Activated T-cell treated with anti-CD3 and anti-CD28 coated beads, Interleukin-2, amount 50 U/mL, for 72 hours (primary cell): ENCODE measurements around the gene ETNK1. TPM values are rescaled to one million over a fixed set of nuclear protein-coding genes. Genes with fewer than 3 reads are reported as not detected.
"Not testable (repeated sequence)": the region's sequence is repeated elsewhere in the genome, so short reads cannot be mapped to it uniquely, and the experiment has no call there.

Experiments used
- ATAC-seq, 2 donors: fragments of 150-1000 bp; cut with Tn5 transposase; replicated peaks in 1 of 2; 2 replicates each; pipeline ENCODE4 v1.10.0; 2021; ENCODE audit warnings: moderate library complexity in 2 of 2, mild to moderate bottlenecking in 1 of 2
- DNase-seq, 2 donors: peaks; one replicate each; pipeline ENCODE4 v3.0.0; 2021 to 2022; ENCODE audit warnings: mixed read lengths in 1 of 2
- H3K27ac Mint-ChIP-seq: one replicate; pipeline ENCODE4 v1.8.0; 2022; ENCODE audit warnings: mild to moderate bottlenecking, moderate library complexity, mixed read lengths
- H3K27me3 Mint-ChIP-seq: one replicate; pipeline ENCODE4 v1.8.0; 2022; ENCODE audit warnings: low read depth, mixed read lengths
- H3K36me3 Mint-ChIP-seq, 2 donors: one replicate each; pipeline ENCODE4 v1.8.0; 2022; ENCODE audit warnings: mixed read lengths in 2 of 2, mild to moderate bottlenecking in 1 of 2; ENCODE audit not compliant: insufficient read depth in 2 of 2
- H3K4me1 Mint-ChIP-seq: one replicate; pipeline ENCODE4 v1.8.0; 2022; ENCODE audit warnings: low read depth, mixed read lengths
- H3K4me3 Mint-ChIP-seq, 2 donors: one replicate each; pipeline ENCODE4 v1.8.0; 2022; ENCODE audit warnings: mild to moderate bottlenecking in 2 of 2, mixed read lengths in 2 of 2, moderate library complexity in 2 of 2
- H3K9me3 Mint-ChIP-seq, 2 donors: one replicate each; pipeline ENCODE4 v1.8.0; 2022; ENCODE audit warnings: mixed read lengths in 2 of 2
- total RNA-seq, 2 donors: library from RNA; stranded (reverse); gene quantifications; one replicate each; pipeline ENCODE4 v1.2.3, GENCODE V29; 2022

Gene ETNK1
- 10 to 100 TPM; 84.0 to 88.9 TPM for total RNA-seq

- peak; percentile 89 to 94 for DNase-seq
- peaks cover 37% of the 10 kb centered on the region for H3K4me1 Mint-ChIP-seq
- H3K27me3 Mint-ChIP-seq = peaks cover 26% of the 10 kb centered on the region
- H3K27ac Mint-ChIP-seq = peak within 1 kb of the TSS; percentile 94
- peak; percentile 99 for ATAC-seq
- H3K4me3 Mint-ChIP-seq = peak within 1 kb of the TSS; percentile 97 to 99
- H3K36me3 Mint-ChIP-seq = peaks cover 6 to 12% of the 10 kb centered on the region in 2 donors
- H3K9me3 Mint-ChIP-seq = no peaks in the 10 kb centered on the region
Observed at GRCh38 chr12:22624870-22625761, at the start of gene ETNK1. TSS of gene ETNK1 (plus strand) at chr12:22625171. CDS start at chr12:22625431, 260 bp downstream.

DNA sequence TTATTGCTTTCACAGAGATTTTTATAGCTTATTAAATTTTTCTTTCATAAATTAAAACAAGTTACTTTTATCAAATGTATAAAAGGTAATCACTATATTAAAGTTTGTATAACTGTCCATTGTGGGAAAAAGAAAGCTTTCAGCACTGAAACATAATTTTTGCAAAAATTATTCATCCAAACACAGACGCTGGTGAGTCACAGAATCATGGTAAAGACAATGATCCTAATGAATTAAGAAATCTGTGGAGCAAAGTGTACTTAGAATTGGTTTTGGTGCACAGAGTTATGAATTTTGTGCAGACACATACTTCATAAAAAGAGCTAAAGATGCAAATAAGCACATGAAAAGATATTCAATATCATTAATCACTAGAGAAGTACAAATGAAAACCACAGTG, 48.9 kb upstream of the ETNK1 start:
- no peak for ATAC-seq
- no peaks in the 10 kb centered on the region for H3K4me1 Mint-ChIP-seq
- H3K36me3 Mint-ChIP-seq = no peaks in the 10 kb centered on the region
- H3K9me3 Mint-ChIP-seq = no peaks in the 10 kb centered on the region
- no peaks in the 10 kb centered on the region for H3K27me3 Mint-ChIP-seq
- H3K27ac Mint-ChIP-seq = no peak overlapping the region
- no peak for DNase-seq
- no peak overlapping the region for H3K4me3 Mint-ChIP-seq

- DNase-seq (no peak), ATAC-seq (no peak)
- no peak overlapping the region for H3K4me3 Mint-ChIP-seq
- no peaks in the 10 kb centered on the region for H3K9me3 Mint-ChIP-seq
- no peaks in the 10 kb centered on the region for H3K27me3 Mint-ChIP-seq
- no peak overlapping the region for H3K27ac Mint-ChIP-seq
- no peaks in the 10 kb centered on the region for H3K4me1 Mint-ChIP-seq
- H3K36me3 Mint-ChIP-seq = no peaks in the 10 kb centered on the region
Observed at GRCh38 chr12:22576473-22576872, 48.5 kb upstream of the ETNK1 start.

DNA sequence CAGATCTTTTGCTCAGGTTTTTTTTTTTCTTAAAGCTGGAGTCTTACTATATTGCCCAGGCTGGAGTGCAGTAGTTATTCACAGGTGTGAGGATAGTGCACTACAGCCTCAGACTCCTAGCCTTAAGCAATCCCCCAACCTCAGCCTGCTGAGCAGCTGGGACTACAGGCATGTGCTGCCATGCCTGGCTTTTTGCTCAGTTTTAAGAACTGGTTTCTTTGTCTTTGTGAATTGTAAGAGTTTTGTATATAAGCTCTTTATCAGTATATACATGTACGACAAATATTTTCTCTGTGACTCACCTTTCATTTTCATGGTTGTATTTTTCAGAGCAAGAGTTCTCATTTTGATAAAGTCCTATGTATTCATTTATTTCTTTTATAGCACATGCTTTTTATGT, 47.3 kb upstream of the ETNK1 start:
- H3K4me3 Mint-ChIP-seq = no peak overlapping the region
- H3K9me3 Mint-ChIP-seq = no peaks in the 10 kb centered on the region
- ATAC-seq = no peak
- no peak overlapping the region for H3K27ac Mint-ChIP-seq
- no peaks in the 10 kb centered on the region for H3K4me1 Mint-ChIP-seq
- no peaks in the 10 kb centered on the region for H3K27me3 Mint-ChIP-seq
- no peaks in the 10 kb centered on the region for H3K36me3 Mint-ChIP-seq
- DNase-seq = no peak

DNA sequence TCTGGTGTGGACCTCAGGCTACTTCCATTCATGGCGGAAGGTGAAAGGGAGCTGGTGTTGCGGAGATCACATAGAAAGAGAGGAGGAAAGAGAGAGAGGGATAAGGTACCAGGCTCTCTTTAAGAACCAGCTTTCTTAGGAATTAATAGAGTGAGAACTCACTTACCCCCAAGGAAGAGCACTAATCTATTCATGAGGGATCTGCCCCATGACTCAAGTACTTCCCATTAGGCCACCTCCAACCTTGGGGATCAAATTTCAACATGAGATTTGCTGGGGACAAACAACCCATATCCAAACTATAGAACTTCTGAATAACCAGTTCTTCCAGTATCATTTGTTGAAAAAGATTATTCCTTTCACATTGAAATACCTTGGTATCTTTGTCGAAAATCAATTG, 46.6 kb upstream of the ETNK1 start:
- Mint-ChIP-seq H3K27ac (no peak overlapping the region), H3K4me1 (no peaks in the 10 kb centered on the region), H3K27me3 (no peaks in the 10 kb centered on the region), H3K9me3 (no peaks in the 10 kb centered on the region), H3K36me3 (no peaks in the 10 kb centered on the region), H3K4me3 (no peak overlapping the region)
- DNase-seq = no peak
- ATAC-seq = no peak

- Mint-ChIP-seq H3K9me3 (no peaks in the 10 kb centered on the region), H3K4me1 (no peaks in the 10 kb centered on the region), H3K36me3 (no peaks in the 10 kb centered on the region), H3K27ac (no peak overlapping the region), H3K27me3 (peaks cover 6% of the 10 kb centered on the region), H3K4me3 (no peak overlapping the region)
- DNase-seq (no peak), ATAC-seq (no peak)
Observed at GRCh38 chr12:22588817-22589216, 36.2 kb upstream of the ETNK1 start.

DNA sequence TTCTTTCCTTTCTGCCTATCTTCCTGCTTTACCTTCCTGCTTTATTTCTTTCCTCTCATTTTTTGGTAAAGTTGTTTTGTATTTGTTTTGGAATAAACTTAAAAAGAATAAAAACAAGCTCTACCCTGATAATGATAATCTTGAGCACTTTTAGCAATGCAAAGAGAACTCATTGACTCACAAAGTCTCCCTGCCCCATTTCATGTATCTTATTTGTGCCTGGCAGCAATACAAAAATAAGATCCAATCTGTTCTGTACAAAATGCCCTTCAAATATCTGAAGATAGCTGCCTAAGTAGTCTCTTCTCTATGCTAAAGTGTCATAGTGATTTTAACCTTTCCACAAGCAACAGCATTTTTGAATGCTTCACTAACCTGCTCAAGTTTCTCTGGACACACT, 31.1 kb upstream of the ETNK1 start:
- no peak for ATAC-seq
- no peak overlapping the region for H3K4me3 Mint-ChIP-seq
- no peak for DNase-seq
- peaks cover 8% of the 10 kb centered on the region for H3K4me1 Mint-ChIP-seq
- no peaks in the 10 kb centered on the region for H3K36me3 Mint-ChIP-seq
- no peaks in the 10 kb centered on the region for H3K27me3 Mint-ChIP-seq
- H3K27ac Mint-ChIP-seq = peak overlapping the region; percentile 8
- H3K9me3 Mint-ChIP-seq = no peaks in the 10 kb centered on the region

GRCh38 chr12:22597539-22597938, 27.4 kb upstream of the ETNK1 start:
- not testable (repeated sequence) for H3K4me1 Mint-ChIP-seq, H3K27me3 Mint-ChIP-seq, H3K4me3 Mint-ChIP-seq, ATAC-seq, H3K36me3 Mint-ChIP-seq, H3K27ac Mint-ChIP-seq, H3K9me3 Mint-ChIP-seq, DNase-seq

DNA sequence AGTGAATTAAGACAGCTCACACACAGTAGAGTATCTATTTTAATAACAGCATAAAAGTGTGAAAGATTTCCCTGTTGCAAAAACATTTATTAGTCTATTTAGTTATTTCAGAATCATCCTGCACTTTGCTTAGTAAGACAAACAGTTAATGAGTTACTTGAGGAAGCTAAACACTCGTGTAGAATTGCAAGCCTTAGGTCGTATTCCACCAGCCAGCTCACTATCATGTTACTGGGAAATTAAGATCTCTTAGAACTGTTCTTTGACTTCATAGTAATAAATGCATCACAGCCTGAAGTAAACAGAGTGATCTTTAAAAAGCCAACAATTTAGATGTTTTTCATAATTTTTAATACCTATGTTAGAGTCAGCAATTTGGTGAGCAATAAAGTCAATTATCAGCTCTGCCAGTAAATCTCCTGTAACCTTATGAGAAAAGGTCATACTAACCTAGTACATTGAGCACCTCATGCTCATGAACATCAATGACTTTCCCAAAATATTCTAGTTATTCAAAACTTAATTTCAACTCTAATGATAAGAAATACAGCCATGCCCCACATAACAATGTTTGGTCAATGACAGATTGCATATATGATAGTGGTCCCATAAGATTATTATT, 26.7 kb upstream of the ETNK1 start:
- Mint-ChIP-seq H3K27me3 (no peaks in the 10 kb centered on the region), H3K36me3 (no peaks in the 10 kb centered on the region), H3K4me1 (peaks cover 8% of the 10 kb centered on the region), H3K27ac (no peak overlapping the region), H3K9me3 (peaks cover 2% of the 10 kb centered on the region in 2 donors), H3K4me3 (no peak overlapping the region)
- ATAC-seq (no peak), DNase-seq (no peak)

GRCh38 chr12:22598763-22599161, 26.2 kb upstream of the ETNK1 start:
- Mint-ChIP-seq H3K9me3 (peaks cover 2% of the 10 kb centered on the region in 2 donors), H3K36me3 (no peaks in the 10 kb centered on the region), H3K27me3 (no peaks in the 10 kb centered on the region), H3K4me3 (no peak overlapping the region), H3K4me1 (peaks cover 8% of the 10 kb centered on the region), H3K27ac (no peak overlapping the region)
- ATAC-seq = no peak
- DNase-seq = no peak

DNA sequence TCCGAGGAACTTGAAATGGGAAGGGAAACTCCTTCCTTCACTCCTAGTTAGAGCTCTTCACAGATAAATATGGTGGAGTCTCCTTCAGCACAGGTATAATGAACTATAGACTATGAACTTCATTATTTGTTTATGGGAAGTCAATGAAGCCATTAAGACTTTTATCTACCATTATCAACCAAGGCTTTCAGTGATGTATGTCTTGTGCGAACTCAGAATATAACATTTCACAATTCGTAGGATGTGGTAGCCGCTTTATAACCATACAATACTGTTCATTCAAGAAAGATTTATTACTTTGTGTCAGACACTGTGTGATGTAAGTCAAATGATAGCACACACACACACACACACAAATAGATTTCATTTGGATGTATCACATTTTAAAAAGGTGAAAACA, 24.8 kb upstream of the ETNK1 start:
- DNase-seq (no peak), ATAC-seq (no peak)
- H3K36me3 Mint-ChIP-seq = no peaks in the 10 kb centered on the region
- H3K4me3 Mint-ChIP-seq = no peak overlapping the region
- no peaks in the 10 kb centered on the region for H3K27me3 Mint-ChIP-seq
- peaks cover 2% of the 10 kb centered on the region in 2 donors for H3K9me3 Mint-ChIP-seq
- H3K27ac Mint-ChIP-seq = no peak overlapping the region
- peaks cover 8% of the 10 kb centered on the region for H3K4me1 Mint-ChIP-seq

DNA sequence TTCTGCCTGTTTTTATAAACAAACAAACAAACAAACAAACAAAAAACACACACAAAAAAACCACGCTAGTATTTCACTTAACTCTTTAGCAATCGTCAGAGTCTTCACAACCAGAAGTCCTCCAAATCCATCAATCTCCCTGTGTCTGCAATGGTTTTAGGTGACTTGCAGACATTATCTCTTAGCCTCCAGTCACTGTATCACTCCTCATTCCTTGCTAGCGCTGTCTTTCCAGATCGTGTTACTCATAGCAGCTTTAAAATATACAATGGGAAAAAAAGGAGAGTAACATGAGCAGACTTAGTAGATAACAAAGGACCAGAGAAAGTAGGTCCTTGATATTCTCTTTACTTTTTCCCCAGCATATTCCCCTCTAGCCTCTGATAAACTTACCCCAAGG, 15.5 kb upstream of the ETNK1 start:
- Mint-ChIP-seq H3K4me3 (no peak overlapping the region), H3K27ac (no peak overlapping the region), H3K36me3 (peaks cover 3 to 4% of the 10 kb centered on the region in 2 donors), H3K9me3 (peaks cover 3 to 7% of the 10 kb centered on the region in 2 donors), H3K27me3 (no peaks in the 10 kb centered on the region), H3K4me1 (no peaks in the 10 kb centered on the region)
- DNase-seq (no peak), ATAC-seq (no peak)

GRCh38 chr12:22610131-22610530, 14.8 kb upstream of the ETNK1 start:
- no peak for ATAC-seq
- DNase-seq = no peak
- no peaks in the 10 kb centered on the region for H3K4me1 Mint-ChIP-seq
- H3K36me3 Mint-ChIP-seq = peaks cover 3 to 4% of the 10 kb centered on the region in 2 donors
- H3K27ac Mint-ChIP-seq = no peak overlapping the region
- no peak overlapping the region for H3K4me3 Mint-ChIP-seq
- H3K9me3 Mint-ChIP-seq = peaks cover 5 to 10% of the 10 kb centered on the region in 2 donors
- no peaks in the 10 kb centered on the region for H3K27me3 Mint-ChIP-seq
